Measurements from ENCODE around the gene HMCN1.

DNA sequence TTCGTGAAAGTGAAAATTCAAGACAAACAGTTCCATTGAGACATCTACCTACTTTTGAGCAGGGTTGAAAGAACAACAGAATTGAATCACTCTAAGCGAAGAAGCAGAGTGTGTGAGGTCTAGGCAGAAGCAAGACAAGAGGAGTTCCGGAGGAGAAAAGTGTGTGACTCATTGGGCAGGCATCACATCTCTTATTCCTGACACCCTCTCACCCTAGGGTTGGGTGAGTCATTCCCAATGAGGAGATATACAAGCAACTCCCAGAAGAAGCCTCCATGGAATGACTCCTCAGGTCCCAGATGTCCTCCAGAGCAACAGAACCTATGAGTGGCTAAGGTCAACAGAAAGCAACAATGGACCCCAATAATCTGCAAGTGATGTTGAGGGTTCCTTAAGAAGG lies 502.7 kb downstream of the HMCN1 start:
- TF ChIP-seq CTCF (IDR thresholded peaks at IDR 0.05; ENCODE audit: low read length) (no peak), EZH2 (IDR thresholded peaks at IDR 0.05; ENCODE audit: borderline replicate concordance, low read length) (no peak)
